ENCODE measurements around the gene RFTN1. TPM values are rescaled to one million over a fixed set of nuclear protein-coding genes. Genes with fewer than 3 reads are reported as not detected.

Gene RFTN1
- total and polyA plus RNA-seq, 2 experiments from 2014 or later = 3.3 to 7.2 TPM

GRCh38 chr3:16476636-16477035 is 36.9 kb downstream of the RFTN1 start:
- Mint-ChIP-seq H3K4me1 (peaks cover 29% of the 10 kb centered on the region), H3K27ac (no peak overlapping the region), H3K36me3 (ENCODE audit: low read depth) (peaks cover 4% of the 10 kb centered on the region; the same call in 2 of the 3 replicates), H3K27me3 (ENCODE audit: insufficient read depth, low read depth, poor library complexity) (peaks cover 2% of the 10 kb centered on the region), H3K9me3 (peaks cover 6% of the 10 kb centered on the region), H3K4me3 (no peak overlapping the region)
- peaks cover 9% of the 10 kb centered on the region; the same call in 1 of the 2 replicates for H3K9me2 ChIP-seq (ENCODE audit: insufficient read depth)
- no peaks in the 10 kb centered on the region for H3K27me3 ChIP-seq (ENCODE audit: insufficient read depth)
- ATAC-seq (no peak), DNase-seq (ENCODE audit: low spot score) (no peak)
- H3K27ac ChIP-seq (ENCODE audit: low read depth) = no peak overlapping the region
- no peaks in the 10 kb centered on the region for H3K79me2 ChIP-seq (replicated peaks; ENCODE audit: insufficient read depth)
- no peaks in the 10 kb centered on the region for H4K20me1 ChIP-seq (replicated peaks; ENCODE audit: insufficient read depth)
- TF ChIP-seq CREB1 (CRISPR knock-in tag; IDR thresholded peaks at IDR 0.05; ENCODE audit: low read depth) (no peak), JUNB (IDR thresholded peaks at IDR 0.05; ENCODE audit: unreplicated experiment) (no peak), ETS1 (IDR thresholded peaks at IDR 0.05) (no peak), ZNF331 (CRISPR knock-in tag; IDR thresholded peaks at IDR 0.05; ENCODE audit: low read depth) (no peak), STAT1 (IDR thresholded peaks at IDR 0.05; ENCODE audit: unreplicated experiment) (no peak), ZNF462 (CRISPR knock-in tag; IDR thresholded peaks at IDR 0.05) (no peak), REST (IDR thresholded peaks at IDR 0.05; ENCODE audit: unreplicated experiment) (no peak), NANOG (IDR thresholded peaks at IDR 0.05; ENCODE audit: borderline replicate concordance) (no peak), CTCF (conservative IDR thresholded peaks at IDR 0.05; ENCODE audit: low read depth in 2 of 2) (no peak), POLR2AphosphoS5 (IDR thresholded peaks at IDR 0.05; ENCODE audit: low read depth) (no peak), ZNF114 (CRISPR knock-in tag; IDR thresholded peaks at IDR 0.05) (no peak), EZH2 (IDR thresholded peaks at IDR 0.05; ENCODE audit: low read depth, unreplicated experiment) (no peak), EZH2phosphoT487 (IDR thresholded peaks at IDR 0.05; ENCODE audit: unreplicated experiment) (no peak)
- no peak overlapping the region for H3K4me2 ChIP-seq
- H3K4me1 ChIP-seq (ENCODE audit: insufficient read depth) = peaks cover 25% of the 10 kb centered on the region
- H3K4me3 ChIP-seq = no peak overlapping the region
- no peaks in the 10 kb centered on the region for H3F3A ChIP-seq (replicated peaks; ENCODE audit: low read depth)
- no peak overlapping the region for H2AFZ ChIP-seq
- no peaks in the 10 kb centered on the region for H3K36me3 ChIP-seq (ENCODE audit: insufficient read depth)

Data from GM23338 (cell line).